Activated CD4-positive, alpha-beta T cell treated with anti-CD3 and anti-CD28 coated beads for 1 hour (primary cell): ENCODE results near the gene IRGQ.
"Not testable (repeated sequence)": the region's sequence is repeated elsewhere in the genome, so short reads cannot be mapped to it uniquely, and the experiment has no call there.

Experiments
- DNase-seq: peaks from one replicate; pipeline ENCODE4 v3.0.0-alpha.2; 2020

IRGQ gene

GRCh38 chr19:43570174-43570791 is 25.7 kb downstream of the IRGQ start:
- no peak for DNase-seq

DNA sequence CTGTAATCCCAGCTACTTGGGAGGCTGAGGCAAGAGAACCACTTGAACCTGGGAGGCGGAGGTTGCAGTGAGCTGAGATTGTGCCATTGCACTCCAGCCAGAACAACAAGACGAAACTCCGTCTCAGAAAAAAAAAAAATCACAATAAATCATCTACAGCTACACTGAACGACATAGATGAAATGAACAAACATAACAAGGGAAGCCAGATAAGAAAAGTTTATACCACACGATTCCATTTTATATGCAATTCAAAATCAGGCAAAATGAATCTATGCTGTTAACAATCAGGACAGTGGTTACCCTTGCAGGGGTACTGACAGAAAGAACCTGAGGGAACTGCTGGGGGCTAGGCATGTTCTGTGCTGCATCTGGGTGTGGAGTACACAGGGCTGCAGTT is 26.3 kb downstream of the IRGQ start:
- no peak for DNase-seq

DNA sequence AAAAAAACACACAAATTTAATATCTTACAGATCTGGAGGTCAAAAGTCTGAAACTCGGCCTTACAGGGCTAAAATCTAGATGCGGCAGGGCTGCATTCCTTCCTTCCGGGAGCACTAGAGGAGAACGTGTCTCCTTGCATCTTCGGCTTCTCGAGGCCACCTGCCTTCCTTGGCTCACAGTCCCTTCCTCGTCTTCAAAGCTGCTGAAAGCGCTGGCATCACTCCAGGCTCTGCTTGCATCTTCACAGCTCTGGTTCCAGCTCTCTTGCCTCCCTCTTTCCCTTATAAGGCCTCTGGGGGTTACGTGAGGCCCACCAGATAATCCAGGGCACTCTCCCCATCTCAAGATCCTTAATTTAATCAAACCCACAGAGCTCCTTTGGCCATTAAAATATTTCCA is 31.1 kb downstream of the IRGQ start:
- no peak for DNase-seq

DNA sequence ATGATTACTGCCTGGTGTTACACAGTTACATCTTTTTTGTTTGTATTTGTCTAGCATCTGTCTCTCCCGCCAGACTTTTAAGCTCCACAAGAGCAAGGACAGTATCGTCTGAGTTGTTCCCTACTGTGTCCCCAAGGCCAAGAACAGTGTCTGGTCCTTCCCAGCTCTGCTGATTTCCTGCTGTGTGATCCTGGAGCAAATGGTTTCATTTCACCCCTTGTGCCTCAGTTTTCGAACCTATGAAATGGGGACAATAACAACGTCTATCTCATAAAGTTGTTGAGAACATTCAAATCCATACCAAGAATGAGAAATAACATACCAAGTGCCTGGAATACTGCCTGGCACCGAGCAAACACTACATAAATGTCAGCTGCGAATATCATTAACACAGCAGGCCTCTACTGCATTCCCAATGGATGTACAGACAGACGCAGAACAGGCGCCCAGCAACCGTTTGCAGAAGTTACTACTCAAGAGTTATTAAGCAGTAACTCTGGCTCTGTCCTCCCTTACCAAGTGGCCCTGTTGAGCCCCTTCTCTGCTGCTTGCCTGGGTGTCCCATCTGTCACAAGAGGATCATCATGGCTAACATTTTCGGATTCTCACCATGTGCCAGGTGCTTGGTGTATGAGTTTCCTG is 32.0 kb downstream of the IRGQ start:
- DNase-seq: no peak

- peak; percentile 62 for DNase-seq
These were observed 33.2 kb downstream of the IRGQ start for GRCh38 chr19:43562698-43563241.

GRCh38 chr19:43562226-43562697 is 33.7 kb downstream of the IRGQ start:
- DNase-seq: no peak

DNA sequence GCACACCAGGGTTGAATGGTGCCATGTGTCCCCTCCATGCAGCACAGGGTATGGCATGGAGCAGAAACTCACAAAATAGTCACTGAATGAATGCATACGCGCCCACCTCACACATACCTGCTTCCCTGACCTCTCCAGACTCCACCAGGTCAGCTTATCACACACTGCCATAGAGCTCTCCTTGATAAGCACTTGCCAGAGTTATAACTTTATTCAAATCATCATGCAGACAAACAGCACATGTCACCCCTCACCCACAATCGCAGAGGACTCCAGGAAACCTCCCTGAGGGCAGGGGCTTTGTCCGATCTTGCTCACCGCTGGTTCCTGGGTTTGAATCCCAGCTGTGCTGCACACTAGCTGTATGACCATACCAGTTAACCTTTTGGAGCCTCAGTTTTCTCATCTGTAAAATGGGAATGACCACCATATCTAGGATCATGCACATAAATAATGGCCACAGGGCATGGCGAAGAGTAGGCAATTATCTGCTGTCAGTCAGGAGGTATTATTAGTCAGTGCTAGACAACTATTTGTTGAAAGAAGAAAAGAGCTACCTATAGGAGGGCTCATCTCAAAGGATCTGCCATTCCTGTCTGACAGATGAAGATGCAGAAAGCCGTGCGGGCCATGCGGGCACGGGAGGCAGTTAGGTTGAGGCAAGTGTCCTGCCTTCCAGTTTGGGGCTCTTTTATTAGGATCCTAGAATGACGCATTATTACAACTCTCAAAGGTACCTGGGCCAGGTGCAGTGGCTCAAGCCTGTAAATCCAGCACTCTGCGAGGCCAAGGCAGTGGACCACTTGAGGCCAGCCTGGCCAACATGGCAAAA is 34.6 kb downstream of the IRGQ start:
- DNase-seq: no peak

DNA sequence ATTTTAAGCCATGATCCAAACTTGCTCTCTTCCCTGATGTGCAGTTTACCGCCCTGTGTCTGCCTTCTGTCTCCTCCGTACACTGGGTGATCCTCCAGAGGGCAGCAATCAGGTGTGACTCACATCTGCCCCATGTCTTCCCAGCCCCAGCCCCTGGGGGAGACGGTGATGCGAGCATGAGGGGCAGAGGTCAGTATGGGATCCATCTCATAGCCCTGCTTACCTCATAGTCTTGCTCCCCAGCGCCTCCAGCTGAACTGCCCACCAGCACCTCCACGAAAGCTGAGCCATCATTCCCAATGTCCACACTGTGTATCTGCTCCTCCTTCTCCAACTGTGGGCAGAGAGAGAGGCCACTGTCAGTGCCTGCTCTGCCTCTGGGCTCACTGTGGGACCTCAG is 35.2 kb downstream of the IRGQ start:
- DNase-seq: no peak

DNA sequence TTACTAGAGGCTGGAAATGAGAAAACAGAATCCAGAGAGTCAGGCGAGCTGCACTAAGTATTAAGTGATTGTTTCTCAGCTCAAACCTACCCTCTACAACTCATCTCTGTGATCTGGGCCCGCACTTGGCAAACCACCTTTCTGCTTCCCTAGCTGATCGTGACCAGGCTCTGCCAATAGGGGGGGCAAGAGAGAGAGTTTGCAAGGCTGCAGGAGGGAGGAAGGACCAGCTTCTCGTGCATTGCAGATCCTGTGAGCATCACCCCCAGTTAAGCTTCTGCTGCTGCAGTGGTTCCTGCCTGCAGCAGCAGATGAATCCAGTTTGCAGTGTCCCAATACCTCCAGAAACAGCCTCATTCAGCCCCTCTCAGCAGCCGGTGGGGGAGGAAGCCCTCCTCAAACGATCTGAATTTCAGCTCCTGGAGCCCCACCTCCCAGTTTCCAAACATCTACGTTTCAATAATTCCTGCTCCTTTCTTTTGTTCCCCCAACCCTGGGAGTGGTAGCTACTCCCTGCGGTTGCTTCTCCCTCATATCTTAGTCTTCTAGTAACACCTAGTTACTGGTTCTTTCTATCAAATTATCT is 40.7 kb downstream of the IRGQ start:
- DNase-seq: peak; percentile 70

GRCh38 chr19:43554317-43554895 is 41.5 kb downstream of the IRGQ start:
- no peak for DNase-seq

- no peak for DNase-seq
These were observed 42.3 kb downstream of the IRGQ start for GRCh38 chr19:43553656-43554055.

DNA sequence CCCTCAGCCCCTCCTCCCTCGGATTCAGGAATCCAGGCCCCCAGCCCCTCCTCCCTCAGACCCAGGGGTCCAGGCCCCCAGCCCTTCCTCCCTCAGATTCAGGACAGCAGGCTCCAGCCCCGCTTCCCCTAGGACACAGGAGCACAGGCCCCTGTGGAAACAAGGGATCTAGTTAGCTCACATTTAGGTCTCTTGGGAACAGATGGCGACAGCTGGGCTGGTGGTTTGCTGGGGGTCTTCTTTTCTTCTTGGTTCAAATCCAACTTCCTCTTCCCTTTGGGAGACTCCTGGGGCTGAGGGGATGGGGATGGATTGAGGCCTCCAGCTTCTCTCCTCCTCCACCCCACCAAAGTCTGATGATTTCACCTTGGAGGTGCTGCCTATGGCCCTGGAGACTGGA is 43.3 kb downstream of the IRGQ start:
- no peak for DNase-seq

DNA sequence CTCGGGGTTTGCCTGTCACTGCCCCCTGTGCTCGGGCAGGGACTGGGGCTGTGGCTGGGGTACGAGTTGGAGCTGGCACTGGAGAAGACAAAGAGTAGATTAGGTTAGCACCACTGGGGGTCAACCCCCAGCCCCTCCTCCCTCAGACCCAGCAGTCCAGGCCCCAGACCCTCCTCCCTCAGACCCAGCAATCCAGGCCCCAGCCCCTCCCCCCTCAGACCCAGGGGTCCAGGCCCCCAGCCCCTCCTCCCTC is 43.8 kb downstream of the IRGQ start:
- no peak for DNase-seq

DNA sequence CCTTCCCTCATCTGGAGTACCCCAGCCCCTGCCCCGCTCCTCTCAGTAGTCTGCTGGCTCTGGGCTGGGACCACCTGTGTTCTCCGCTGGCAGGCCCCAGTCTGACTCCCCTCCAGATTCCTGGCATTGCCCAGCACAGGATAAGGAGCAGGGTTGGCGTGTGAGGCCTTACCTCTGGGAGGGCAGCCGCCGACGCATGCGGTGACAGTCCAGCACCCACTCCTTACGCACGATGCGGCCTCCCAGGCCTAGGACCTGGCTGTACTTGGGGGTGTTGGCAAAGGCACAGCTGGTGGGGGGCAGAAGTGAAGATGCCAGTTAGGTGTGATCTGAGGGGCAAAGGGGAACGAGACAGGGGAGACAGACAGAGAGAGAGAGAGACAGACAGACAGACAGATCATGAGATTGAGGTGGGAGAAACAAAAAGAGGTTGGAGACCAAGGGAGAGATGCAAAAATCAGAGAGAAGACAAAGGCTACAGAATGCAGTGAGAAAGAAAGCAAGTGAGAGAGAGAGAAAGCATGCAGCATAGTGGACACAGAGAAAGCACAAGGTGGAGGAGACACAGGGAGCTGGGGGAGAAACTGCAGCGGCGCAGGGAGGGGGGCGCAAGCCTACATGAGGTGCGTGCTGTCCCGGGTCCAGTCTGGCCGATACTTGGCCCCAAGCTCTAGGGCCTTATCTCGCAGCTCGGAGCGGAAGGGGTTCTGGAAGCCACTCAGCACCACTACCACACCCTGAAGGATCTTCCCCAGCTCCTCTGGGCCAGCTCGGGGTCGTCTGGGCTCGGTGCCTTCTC is 44.3 kb downstream of the IRGQ start:
- no peak for DNase-seq

DNA sequence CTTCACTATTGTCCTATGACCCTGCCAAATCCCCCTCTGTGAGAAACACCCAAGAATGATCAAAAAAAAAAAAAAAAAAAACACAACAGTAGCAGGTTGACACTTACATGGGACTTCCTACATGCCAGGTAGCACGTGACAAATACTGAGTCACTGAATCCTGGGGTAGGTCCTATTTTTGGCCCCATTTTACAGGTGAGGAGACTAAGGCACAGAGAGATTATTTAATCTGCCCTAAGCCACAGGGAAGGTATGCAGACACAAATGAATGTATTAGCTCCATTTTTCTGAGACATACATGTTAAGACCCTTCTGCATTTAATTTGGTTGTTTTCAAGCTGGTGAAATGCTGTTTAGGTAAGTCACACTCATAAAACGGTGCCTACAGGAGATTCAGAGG is 47.2 kb downstream of the IRGQ start:
- no peak for DNase-seq

GRCh38 chr19:43547926-43548325 is 48.0 kb downstream of the IRGQ start:
- not testable (repeated sequence) for DNase-seq

GRCh38 chr19:43546581-43546980 is 49.4 kb downstream of the IRGQ start:
- no peak for DNase-seq

GRCh38 chr19:43545981-43546380 is 50.0 kb downstream of the IRGQ start:
- no peak for DNase-seq

DNA sequence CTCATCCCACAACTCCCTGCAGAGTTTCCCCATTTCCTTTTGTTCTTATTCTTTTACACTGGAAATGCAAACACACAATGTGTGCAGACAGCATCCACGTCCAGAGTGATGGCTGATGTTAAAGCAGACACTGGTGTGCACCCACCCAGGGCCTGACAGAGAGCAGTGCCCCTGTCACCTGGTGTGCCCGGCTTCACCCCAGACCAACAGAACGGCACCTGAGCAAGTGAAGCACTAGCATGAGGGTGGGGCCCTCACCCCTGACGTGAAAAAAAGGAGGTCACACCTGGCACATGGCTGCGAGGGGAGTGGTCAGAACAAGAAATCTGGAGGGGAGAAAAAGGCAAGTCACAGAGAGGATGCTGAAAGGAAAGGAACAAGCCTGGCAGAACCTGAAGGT is 50.7 kb downstream of the IRGQ start:
- no peak for DNase-seq

GRCh38 chr19:43544077-43544476 is 51.9 kb downstream of the IRGQ start:
- no peak for DNase-seq

DNA sequence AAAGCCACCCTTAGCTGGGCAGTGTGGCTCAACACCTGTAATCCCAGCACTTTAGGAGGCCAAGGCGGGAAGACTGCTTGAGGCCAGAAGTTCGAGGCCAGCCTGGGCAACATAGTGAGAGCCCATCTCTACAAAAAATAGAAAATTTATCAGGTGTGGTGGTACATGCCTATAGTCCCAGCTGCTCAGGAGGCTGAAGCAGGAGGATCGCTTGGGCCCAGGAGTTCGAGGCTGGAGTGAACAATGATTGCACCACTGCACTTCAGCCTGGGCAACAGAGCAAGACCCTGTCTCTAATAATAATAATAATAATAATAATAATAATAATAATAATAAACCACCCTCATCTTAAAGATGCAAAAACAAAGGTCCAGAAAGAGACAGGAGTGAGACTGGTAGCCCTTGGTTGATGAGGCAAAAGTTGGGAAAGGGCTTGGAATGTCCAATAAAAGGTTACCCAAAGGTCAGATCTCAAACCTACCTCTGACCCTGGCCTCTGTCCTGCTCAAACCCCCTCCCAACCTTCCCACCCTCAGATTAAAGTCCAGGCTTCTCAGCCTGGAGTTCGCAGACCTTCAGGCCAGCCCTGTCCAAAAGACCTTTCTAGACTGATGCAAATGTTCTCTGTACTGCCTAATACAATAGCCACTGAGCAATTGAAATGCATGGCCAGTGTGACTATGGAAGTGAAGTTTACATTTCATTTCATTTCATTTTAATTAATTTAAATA is 53.8 kb downstream of the IRGQ start:
- no peak for DNase-seq

DNA sequence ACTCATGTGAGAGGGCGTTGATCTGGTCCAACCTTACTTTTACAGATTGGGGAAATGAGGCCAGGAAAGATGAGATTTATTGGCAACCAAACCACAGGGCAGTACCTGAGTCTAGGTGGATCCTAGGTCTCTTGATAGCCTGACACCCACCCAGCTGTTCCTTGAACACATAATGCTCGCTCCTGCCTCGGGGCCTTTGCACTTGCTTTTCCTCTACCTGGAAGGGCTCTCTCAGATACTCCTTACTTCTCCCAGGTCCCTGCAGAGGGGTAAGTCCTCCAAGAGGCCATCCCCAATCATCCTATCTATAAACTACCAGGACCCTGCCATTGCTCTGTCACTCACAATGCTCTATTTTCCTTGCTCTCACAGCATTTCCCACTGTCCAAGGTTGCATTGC is 55.6 kb downstream of the IRGQ start:
- DNase-seq: no peak
